OCI-LY1 (cell line): ENCODE measurements around the gene EBF4.
"Not testable (repeated sequence)": the region's sequence is repeated elsewhere in the genome, so short reads cannot be mapped to it uniquely, and the experiment has no call there.

Experiments
- H2AFZ ChIP-seq: fragments of 200-600 bp; sonication (generic), shearing (Covaris generic); 2 replicates; pipeline ENCODE4 v1.6.0; 2014; ENCODE audit warnings: antibody characterized with exemption, mild to moderate bottlenecking, low read length
- H3F3A ChIP-seq: fragments of 200-600 bp; sonication (generic), shearing (Covaris generic); 2 replicates; pipeline ENCODE4 v1.6.0; 2014; ENCODE audit warnings: mild to moderate bottlenecking, antibody characterized with exemption, low read length, moderate library complexity; ENCODE audit not compliant: insufficient read depth
- H3K27ac ChIP-seq: fragments of 200-600 bp; sonication (generic); 2 replicates; pipeline ENCODE4 v1.5.1; 2014; ENCODE audit warnings: low read length, mixed run types, mild to moderate bottlenecking, low read depth; ENCODE audit not compliant: poor library complexity, severe bottlenecking
- H3K27me3 ChIP-seq: fragments of 200-600 bp; sonication (generic); 2 replicates; pipeline ENCODE4 v1.6.0; 2014; ENCODE audit warnings: antibody characterized with exemption, mild to moderate bottlenecking, low read length, moderate library complexity; ENCODE audit not compliant: insufficient read depth
- H3K36me3 ChIP-seq: fragments of 200-600 bp; sonication (generic); 2 replicates; pipeline ENCODE4 v1.6.1; 2014; ENCODE audit warnings: mild to moderate bottlenecking, antibody characterized with exemption, low read length, moderate library complexity, mixed read lengths; ENCODE audit not compliant: insufficient read depth
- H3K4me1 ChIP-seq: fragments of 200-600 bp; sonication (generic); 2 replicates; pipeline ENCODE4 v1.5.1; 2014; ENCODE audit warnings: mild to moderate bottlenecking, low read length, moderate library complexity; ENCODE audit not compliant: insufficient read depth, severe bottlenecking
- H3K4me2 ChIP-seq: fragments of 200-600 bp; sonication (generic), shearing (Covaris generic); 2 replicates; pipeline ENCODE4 v1.6.1; 2014; ENCODE audit warnings: low read length
- H3K4me3 ChIP-seq: fragments of 200-600 bp; sonication (generic); 2 replicates; pipeline ENCODE4 v1.5.1; 2014; ENCODE audit warnings: low read length, low read depth, mild to moderate bottlenecking, mixed read lengths; ENCODE audit not compliant: poor library complexity, severe bottlenecking
- H3K79me2 ChIP-seq: fragments of 200-600 bp; shearing (Covaris generic); 2 replicates; pipeline ENCODE4 v1.6.1; 2016; ENCODE audit warnings: mixed run types, low read length, mixed read lengths; ENCODE audit not compliant: insufficient read depth
- H3K9ac ChIP-seq: fragments of 200-600 bp; sonication (generic), shearing (Covaris generic); 2 replicates; pipeline ENCODE4 v1.6.1; 2014; ENCODE audit warnings: mild to moderate bottlenecking, low read length, mixed read lengths
- H3K9me2 ChIP-seq: fragments of 200-600 bp; sonication (generic), shearing (Covaris generic); 2 replicates; pipeline ENCODE4 v1.6.1; 2014; ENCODE audit warnings: low read depth, mild to moderate bottlenecking, low read length, mixed read lengths
- H3K9me3 ChIP-seq: fragments of 200-600 bp; shearing (Covaris generic); 2 replicates; pipeline ENCODE4 v1.6.1; 2014; ENCODE audit warnings: low read length, mixed read lengths
- H4K20me1 ChIP-seq: fragments of 200-600 bp; sonication (generic), shearing (Covaris generic); 2 replicates; pipeline ENCODE4 v1.6.0; 2016; ENCODE audit warnings: mild to moderate bottlenecking, low read length; ENCODE audit not compliant: insufficient read depth
- CTCF ChIP-seq: fragments of 200-600 bp; sonication (generic), shearing (Covaris generic); IDR thresholded peaks from 2 replicates; pipeline ENCODE4 v1.5.1; 2017; ENCODE audit warnings: mild to moderate bottlenecking, antibody characterized with exemption, low read length, moderate library complexity, mixed read lengths
- EZH2 ChIP-seq: fragments of 200-600 bp; sonication (generic), shearing (Covaris generic); IDR thresholded peaks from 2 replicates; pipeline ENCODE4 v1.8.0; 2017; ENCODE audit warnings: borderline replicate concordance, mixed run types, mild to moderate bottlenecking, antibody characterized with exemption, low read length, moderate library complexity, mixed read lengths

EBF4 gene

GRCh38 chr20:2673453-2673852 is 19.1 kb upstream of the EBF4 start:
- H4K20me1 ChIP-seq: no peaks in the 10 kb centered on the region
- H3K27me3 ChIP-seq: peaks cover 4% of the 10 kb centered on the region; the same call in 1 of the 2 replicates
- H2AFZ ChIP-seq: no peak overlapping the region
- no peak overlapping the region for H3K4me2 ChIP-seq
- H3K9ac ChIP-seq: no peak overlapping the region
- no peaks in the 10 kb centered on the region for H3K9me2 ChIP-seq
- H3K79me2 ChIP-seq: no peaks in the 10 kb centered on the region
- no peak overlapping the region for H3K4me3 ChIP-seq
- no peaks in the 10 kb centered on the region for H3K9me3 ChIP-seq
- no peaks in the 10 kb centered on the region for H3K4me1 ChIP-seq
- no peaks in the 10 kb centered on the region for H3F3A ChIP-seq
- H3K27ac ChIP-seq: no peak overlapping the region
- no peak for TF ChIP-seq EZH2
- no peak for TF ChIP-seq CTCF
- H3K36me3 ChIP-seq: no peaks in the 10 kb centered on the region

- Histone ChIP-seq H3K9me2 (no peaks in the 10 kb centered on the region), H3K9ac (no peak overlapping the region), H3F3A (no peaks in the 10 kb centered on the region), H2AFZ (no peak overlapping the region), H3K27ac (no peak overlapping the region), H4K20me1 (no peaks in the 10 kb centered on the region), H3K4me1 (no peaks in the 10 kb centered on the region), H3K9me3 (no peaks in the 10 kb centered on the region), H3K79me2 (no peaks in the 10 kb centered on the region), H3K4me2 (no peak overlapping the region), H3K36me3 (no peaks in the 10 kb centered on the region), H3K4me3 (no peak overlapping the region), H3K27me3 (peaks cover 4% of the 10 kb centered on the region; the same call in 1 of the 2 replicates)
- TF ChIP-seq CTCF (no peak), EZH2 (no peak)
Observed at GRCh38 chr20:2680046-2680445, 12.5 kb upstream of the EBF4 start.

GRCh38 chr20:2682040-2682439 is 10.5 kb upstream of the EBF4 start:
- H3K36me3 ChIP-seq, H3K9me3 ChIP-seq, H3K4me1 ChIP-seq, H3K27ac ChIP-seq, H3K4me2 ChIP-seq, H4K20me1 ChIP-seq, H2AFZ ChIP-seq, H3K27me3 ChIP-seq, H3K4me3 ChIP-seq, H3F3A ChIP-seq, H3K9ac ChIP-seq, H3K79me2 ChIP-seq, H3K9me2 ChIP-seq: not testable (repeated sequence)

- not testable (repeated sequence) for H3K79me2 ChIP-seq, H3K9me2 ChIP-seq, H4K20me1 ChIP-seq, H3K4me2 ChIP-seq, H3K4me3 ChIP-seq, H3K36me3 ChIP-seq, H3F3A ChIP-seq, H3K9ac ChIP-seq, H2AFZ ChIP-seq, H3K27me3 ChIP-seq, H3K27ac ChIP-seq, H3K9me3 ChIP-seq
- H3K4me1 ChIP-seq: peaks cover 11% of the 10 kb centered on the region
Observed at GRCh38 chr20:2684817-2685216, 7.8 kb upstream of the EBF4 start.
